ENCODE data around the gene FAM131C. TPM values are rescaled to one million over a fixed set of nuclear protein-coding genes. Genes with fewer than 3 reads are reported as not detected.

FAM131C gene
- polyA plus RNA-seq, 1 donor from 2014 or later, result 0.97 TPM

DNA sequence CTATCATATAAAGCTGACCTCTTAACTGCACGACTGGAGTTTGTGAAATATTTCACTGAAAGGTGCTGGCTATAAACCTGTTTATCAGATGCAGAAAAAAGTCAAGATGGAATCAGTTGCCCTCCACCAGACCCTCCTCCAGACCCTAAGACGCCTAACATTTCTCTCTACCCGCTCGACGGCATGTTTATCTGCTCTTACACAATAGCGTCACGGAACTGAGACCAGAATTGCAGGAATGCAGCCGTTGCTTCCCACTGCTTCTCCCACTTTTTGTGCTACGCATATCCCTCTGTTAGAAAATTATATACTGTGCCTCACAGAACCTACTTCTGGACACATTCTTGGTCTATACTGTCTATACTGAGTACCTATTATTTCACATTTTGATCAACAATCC is 28.2 kb upstream of the FAM131C start:
- H3K36me3 ChIP-seq (ENCODE audit: insufficient read depth, low read length), result no peaks in the 10 kb centered on the region
- H3K4me3 ChIP-seq (ENCODE audit: low read length), result no peak overlapping the region
- H3K9ac ChIP-seq (ENCODE audit: low read length), result no peak overlapping the region
- no peaks in the 10 kb centered on the region for H3K79me2 ChIP-seq (replicated peaks; ENCODE audit: insufficient read depth, low read length)
- no peaks in the 10 kb centered on the region for H3K27me3 ChIP-seq (ENCODE audit: insufficient read depth, low read depth, low read length)
- no peaks in the 10 kb centered on the region for H3K9me2 ChIP-seq (ENCODE audit: insufficient read depth, low read length)
- no peaks in the 10 kb centered on the region for H3F3A ChIP-seq (ENCODE audit: insufficient read depth, low read length, poor library complexity, severe bottlenecking)
- no peak overlapping the region for H3K27ac ChIP-seq (ENCODE audit: low read length)
- TF ChIP-seq TAF1 (IDR thresholded peaks at IDR 0.05; ENCODE audit: low read depth) (no peak), SMC3 (conservative IDR thresholded peaks at IDR 0.05; ENCODE audit: poor library complexity) (no peak), EZH2 (IDR thresholded peaks at IDR 0.05; ENCODE audit: borderline replicate concordance, insufficient read depth, low read length, poor library complexity, severe bottlenecking) (no peak), MXI1 (conservative IDR thresholded peaks at IDR 0.05; ENCODE audit: poor library complexity, severe bottlenecking) (no peak)
- H4K20me1 ChIP-seq (ENCODE audit: insufficient read depth), result no peaks in the 10 kb centered on the region
- H3K4me2 ChIP-seq (ENCODE audit: low read length), result no peak overlapping the region
- H2AFZ ChIP-seq (ENCODE audit: low read depth, low read length), result no peak overlapping the region
- H3K9me3 ChIP-seq (ENCODE audit: low read length), result no peaks in the 10 kb centered on the region

DNA sequence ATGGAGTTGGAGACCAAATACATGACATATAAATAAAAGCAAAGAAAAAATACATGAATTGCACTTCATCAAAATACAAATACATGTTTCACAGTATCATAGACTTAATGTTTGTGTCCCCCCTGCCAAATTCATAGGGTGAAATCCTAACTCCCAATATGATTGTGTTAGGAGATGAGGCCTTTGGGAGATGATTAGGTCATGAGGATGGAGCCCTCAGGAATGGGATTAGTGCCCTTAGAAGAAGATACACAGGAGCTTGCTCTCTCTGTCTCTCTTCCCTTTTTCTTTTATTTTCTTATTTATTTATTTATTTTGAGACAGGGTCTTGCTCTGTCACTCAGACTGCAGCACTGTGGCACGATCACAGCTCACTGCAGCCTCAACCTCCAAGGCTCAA is 26.0 kb upstream of the FAM131C start:
- Histone ChIP-seq H3K9ac (ENCODE audit: low read length) (no peak overlapping the region), H3F3A (ENCODE audit: insufficient read depth, low read length, poor library complexity, severe bottlenecking) (no peaks in the 10 kb centered on the region), H3K27me3 (ENCODE audit: insufficient read depth, low read depth, low read length) (no peaks in the 10 kb centered on the region), H3K4me2 (ENCODE audit: low read length) (no peak overlapping the region), H4K20me1 (ENCODE audit: insufficient read depth) (no peaks in the 10 kb centered on the region), H2AFZ (ENCODE audit: low read depth, low read length) (no peak overlapping the region), H3K9me3 (ENCODE audit: low read length) (no peaks in the 10 kb centered on the region), H3K79me2 (replicated peaks; ENCODE audit: insufficient read depth, low read length) (no peaks in the 10 kb centered on the region), H3K4me3 (ENCODE audit: low read length) (no peak overlapping the region), H3K9me2 (ENCODE audit: insufficient read depth, low read length) (no peaks in the 10 kb centered on the region), H3K36me3 (ENCODE audit: insufficient read depth, low read length) (no peaks in the 10 kb centered on the region), H3K27ac (ENCODE audit: low read length) (no peak overlapping the region)
- TF ChIP-seq POLR2AphosphoS5 (IDR thresholded peaks at IDR 0.05) (no peak), RAD21 (conservative IDR thresholded peaks at IDR 0.05) (no peak), EZH2 (IDR thresholded peaks at IDR 0.05; ENCODE audit: borderline replicate concordance, insufficient read depth, low read length, poor library complexity, severe bottlenecking) (no peak), TAF1 (IDR thresholded peaks at IDR 0.05; ENCODE audit: low read depth) (no peak), CTCF (IDR thresholded peaks at IDR 0.05; ENCODE audit: poor library complexity, severe bottlenecking) (no peak), SMC3 (conservative IDR thresholded peaks at IDR 0.05; ENCODE audit: poor library complexity) (no peak), EP300 (conservative IDR thresholded peaks at IDR 0.05; ENCODE audit: poor library complexity, severe bottlenecking) (no peak), MXI1 (conservative IDR thresholded peaks at IDR 0.05; ENCODE audit: poor library complexity, severe bottlenecking) (no peak)
- TF ChIP-seq, protein P1, sequence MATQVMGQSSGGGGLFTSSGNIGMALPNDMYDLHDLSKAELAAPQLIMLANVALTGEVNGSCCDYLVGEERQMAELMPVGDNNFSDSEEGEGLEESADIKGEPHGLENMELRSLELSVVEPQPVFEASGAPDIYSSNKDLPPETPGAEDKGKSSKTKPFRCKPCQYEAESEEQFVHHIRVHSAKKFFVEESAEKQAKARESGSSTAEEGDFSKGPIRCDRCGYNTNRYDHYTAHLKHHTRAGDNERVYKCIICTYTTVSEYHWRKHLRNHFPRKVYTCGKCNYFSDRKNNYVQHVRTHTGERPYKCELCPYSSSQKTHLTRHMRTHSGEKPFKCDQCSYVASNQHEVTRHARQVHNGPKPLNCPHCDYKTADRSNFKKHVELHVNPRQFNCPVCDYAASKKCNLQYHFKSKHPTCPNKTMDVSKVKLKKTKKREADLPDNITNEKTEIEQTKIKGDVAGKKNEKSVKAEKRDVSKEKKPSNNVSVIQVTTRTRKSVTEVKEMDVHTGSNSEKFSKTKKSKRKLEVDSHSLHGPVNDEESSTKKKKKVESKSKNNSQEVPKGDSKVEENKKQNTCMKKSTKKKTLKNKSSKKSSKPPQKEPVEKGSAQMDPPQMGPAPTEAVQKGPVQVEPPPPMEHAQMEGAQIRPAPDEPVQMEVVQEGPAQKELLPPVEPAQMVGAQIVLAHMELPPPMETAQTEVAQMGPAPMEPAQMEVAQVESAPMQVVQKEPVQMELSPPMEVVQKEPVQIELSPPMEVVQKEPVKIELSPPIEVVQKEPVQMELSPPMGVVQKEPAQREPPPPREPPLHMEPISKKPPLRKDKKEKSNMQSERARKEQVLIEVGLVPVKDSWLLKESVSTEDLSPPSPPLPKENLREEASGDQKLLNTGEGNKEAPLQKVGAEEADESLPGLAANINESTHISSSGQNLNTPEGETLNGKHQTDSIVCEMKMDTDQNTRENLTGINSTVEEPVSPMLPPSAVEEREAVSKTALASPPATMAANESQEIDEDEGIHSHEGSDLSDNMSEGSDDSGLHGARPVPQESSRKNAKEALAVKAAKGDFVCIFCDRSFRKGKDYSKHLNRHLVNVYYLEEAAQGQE (IDR thresholded peaks at IDR 0.05; ENCODE audit: borderline replicate concordance), result no peak

Measured in neural cell (in vitro differentiated cells).